HEK293 (cell line): ENCODE results near the gene TLE1.

Experiments used
- CTCF ChIA-PET: fragments of 350-600 bp; formaldehyde crosslinking; extraction: SDS; loops from one replicate; lab custom pipeline; 2021; ENCODE audit warnings: antibody characterized with exemption; lab: Yijun Ruan, JAX
- POLR2A ChIA-PET: fragments of 300-600 bp; formaldehyde crosslinking; extraction: SDS; loops from one replicate; lab custom pipeline; 2020; ENCODE audit warnings: antibody characterized with exemption, inconsistent platforms; lab: Yijun Ruan, JAX
- H3K27ac ChIP-seq: fragments of 200-500 bp; sonication (Bioruptor generic); 2 replicates; pipeline ENCODE4 v1.5.1; 2014; ENCODE audit warnings: low read depth, low read length, control low read depth, inconsistent platforms; ENCODE audit errors: extremely low read depth
- H3K36me3 ChIP-seq, 2 experiments: fragments of 200-500 bp in 1 of 2; sonication (Bioruptor generic) in 1 of 2; 1 replicate in 1 of 2; 2 replicates in 1 of 2; pipeline ENCODE4 v1.5.1; 2014 to 2017; ENCODE audit warnings: inconsistent platforms in 2 of 2, low read length in 2 of 2; ENCODE audit not compliant: control insufficient read depth in 2 of 2, insufficient read depth in 1 of 2
- H3K4me1 ChIP-seq: fragments of 200-500 bp; sonication (Bioruptor generic); 2 replicates; pipeline ENCODE4 v1.5.1; 2014; ENCODE audit warnings: mild to moderate bottlenecking, low read length, inconsistent platforms; ENCODE audit not compliant: control insufficient read depth, insufficient read depth
- H3K4me3 ChIP-seq: 2 replicates; pipeline ENCODE4 v1.5.1; 2011; ENCODE audit warnings: low read depth, mild to moderate bottlenecking, control low read depth, low read length, moderate library complexity
- H3K9me3 ChIP-seq: fragments of 200-500 bp; sonication (Bioruptor generic); 2 replicates; pipeline ENCODE4 v1.5.1; 2014; ENCODE audit warnings: low read depth, low read length, inconsistent platforms; ENCODE audit not compliant: control insufficient read depth, insufficient read depth
- GLIS1 ChIP-seq: fragments of 450-650 bp; formaldehyde crosslinking; IDR thresholded peaks from 2 replicates; pipeline ENCODE4 v1.5.1; 2016; ENCODE audit warnings: missing biosample characterization, missing genetic modification characterization
- SP7 ChIP-seq: fragments of 450-650 bp; formaldehyde crosslinking; IDR thresholded peaks from 2 replicates; pipeline ENCODE4 v1.5.1; 2016; ENCODE audit warnings: missing biosample characterization, missing genetic modification characterization
- ZFP41 ChIP-seq: fragments of 450-650 bp; formaldehyde crosslinking; IDR thresholded peaks from 2 replicates; pipeline ENCODE4 v1.5.1; 2016; ENCODE audit warnings: missing biosample characterization, missing genetic modification characterization, borderline replicate concordance
- ZNF202 ChIP-seq: fragments of 450-650 bp; formaldehyde crosslinking; IDR thresholded peaks from 2 replicates; pipeline ENCODE4 v1.5.1; 2016; ENCODE audit warnings: missing biosample characterization, missing genetic modification characterization, borderline replicate concordance
- ZNF791 ChIP-seq: fragments of 450-650 bp; formaldehyde crosslinking; IDR thresholded peaks from 2 replicates; pipeline ENCODE4 v1.5.1; 2016; ENCODE audit warnings: missing biosample characterization, missing genetic modification characterization
- ZSCAN30 ChIP-seq: fragments of 450-650 bp; IDR thresholded peaks from 2 replicates; pipeline ENCODE4 v1.5.1; 2018; ENCODE audit warnings: missing biosample characterization, mild to moderate bottlenecking, missing genetic modification characterization, moderate library complexity
- TF ChIP-seq, protein P1 (sequence below): fragments of 450-650 bp; formaldehyde crosslinking; IDR thresholded peaks from 2 replicates; pipeline ENCODE4 v1.5.1; 2017; ENCODE audit warnings: missing biosample characterization, missing genetic modification characterization
- TF ChIP-seq, protein P2 (sequence below): fragments of 450-650 bp; formaldehyde crosslinking; IDR thresholded peaks from 2 replicates; pipeline ENCODE4 v1.5.1; 2017; ENCODE audit warnings: missing biosample characterization, missing genetic modification characterization
- TF ChIP-seq, protein P3 (sequence below): fragments of 450-650 bp; formaldehyde crosslinking; conservative IDR thresholded peaks from 2 replicates; pipeline ENCODE4 v1.5.1; 2016; ENCODE audit warnings: low read depth, missing biosample characterization, missing genetic modification characterization
- TF ChIP-seq, protein P4 (sequence below): fragments of 450-650 bp; formaldehyde crosslinking; IDR thresholded peaks from 2 replicates; pipeline ENCODE4 v1.5.1; 2016; ENCODE audit warnings: missing biosample characterization, missing genetic modification characterization, borderline replicate concordance

TLE1 gene

DNA sequence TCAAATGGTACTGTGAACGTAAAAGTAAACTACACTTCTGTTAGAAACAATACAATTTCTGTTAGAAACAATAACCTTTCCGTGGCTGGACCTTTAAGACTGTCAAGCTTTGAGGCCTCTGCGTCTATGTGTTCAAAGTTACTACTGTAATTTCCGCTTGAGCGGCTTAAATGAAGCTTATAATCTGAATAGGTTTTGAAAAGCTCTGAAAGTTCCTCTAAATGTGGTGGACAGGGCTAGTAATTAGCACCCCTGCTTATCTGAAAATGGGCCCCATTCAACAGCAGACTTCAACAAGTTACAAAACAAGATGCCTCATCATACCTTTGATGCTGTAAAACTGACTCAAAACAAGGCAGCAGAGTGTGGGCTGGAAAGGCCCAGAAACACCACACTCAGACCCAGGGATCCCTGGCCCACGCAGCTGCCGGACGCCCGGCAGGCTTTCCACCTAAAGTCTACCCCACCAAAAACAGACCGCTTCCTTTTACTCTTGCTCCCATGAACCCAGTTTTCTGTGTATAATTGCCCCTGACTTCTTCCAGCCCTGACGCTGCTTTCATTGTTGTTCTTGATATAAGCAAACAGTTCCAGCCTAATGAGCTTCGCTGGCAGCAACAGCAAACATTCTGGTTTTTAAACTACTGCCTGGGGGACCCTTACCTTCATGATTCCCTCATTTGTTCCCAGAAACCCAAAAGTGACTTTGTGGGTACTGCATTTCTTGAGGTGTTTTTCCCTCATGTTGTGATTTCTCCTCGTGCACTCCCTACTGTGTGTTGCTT, 66.7 kb downstream of the TLE1 start:
- Histone ChIP-seq H3K4me3 (no peak overlapping the region), H3K27ac (0 out of 2 replicates have a peak overlapping the region, but pooled peaks have one; percentile 16), H3K36me3 (peaks cover 4 to 31% of the 10 kb centered on the region in 2 experiments), H3K9me3 (no peaks in the 10 kb centered on the region), H3K4me1 (peaks cover 12% of the 10 kb centered on the region)
- TF ChIP-seq, protein P1, sequence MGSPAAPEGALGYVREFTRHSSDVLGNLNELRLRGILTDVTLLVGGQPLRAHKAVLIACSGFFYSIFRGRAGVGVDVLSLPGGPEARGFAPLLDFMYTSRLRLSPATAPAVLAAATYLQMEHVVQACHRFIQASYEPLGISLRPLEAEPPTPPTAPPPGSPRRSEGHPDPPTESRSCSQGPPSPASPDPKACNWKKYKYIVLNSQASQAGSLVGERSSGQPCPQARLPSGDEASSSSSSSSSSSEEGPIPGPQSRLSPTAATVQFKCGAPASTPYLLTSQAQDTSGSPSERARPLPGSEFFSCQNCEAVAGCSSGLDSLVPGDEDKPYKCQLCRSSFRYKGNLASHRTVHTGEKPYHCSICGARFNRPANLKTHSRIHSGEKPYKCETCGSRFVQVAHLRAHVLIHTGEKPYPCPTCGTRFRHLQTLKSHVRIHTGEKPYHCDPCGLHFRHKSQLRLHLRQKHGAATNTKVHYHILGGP (tag by site-specific recombination), result no peak
- TF ChIP-seq, protein P2, sequence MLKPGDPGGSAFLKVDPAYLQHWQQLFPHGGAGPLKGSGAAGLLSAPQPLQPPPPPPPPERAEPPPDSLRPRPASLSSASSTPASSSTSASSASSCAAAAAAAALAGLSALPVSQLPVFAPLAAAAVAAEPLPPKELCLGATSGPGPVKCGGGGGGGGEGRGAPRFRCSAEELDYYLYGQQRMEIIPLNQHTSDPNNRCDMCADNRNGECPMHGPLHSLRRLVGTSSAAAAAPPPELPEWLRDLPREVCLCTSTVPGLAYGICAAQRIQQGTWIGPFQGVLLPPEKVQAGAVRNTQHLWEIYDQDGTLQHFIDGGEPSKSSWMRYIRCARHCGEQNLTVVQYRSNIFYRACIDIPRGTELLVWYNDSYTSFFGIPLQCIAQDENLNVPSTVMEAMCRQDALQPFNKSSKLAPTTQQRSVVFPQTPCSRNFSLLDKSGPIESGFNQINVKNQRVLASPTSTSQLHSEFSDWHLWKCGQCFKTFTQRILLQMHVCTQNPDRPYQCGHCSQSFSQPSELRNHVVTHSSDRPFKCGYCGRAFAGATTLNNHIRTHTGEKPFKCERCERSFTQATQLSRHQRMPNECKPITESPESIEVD (tag by site-specific recombination), result peak; percentile 35; the same call in 1 of the 2 replicates
- TF ChIP-seq SP7 (tag by site-specific recombination), result peak; percentile 50
- POLR2A ChIA-PET, result no interaction called here
- CTCF ChIA-PET, result interaction anchor here (0.6 kb wide), 1 partner anchor 50 kb away, joined by 3 read pairs; no protein-coding TSS in a partner anchor

DNA sequence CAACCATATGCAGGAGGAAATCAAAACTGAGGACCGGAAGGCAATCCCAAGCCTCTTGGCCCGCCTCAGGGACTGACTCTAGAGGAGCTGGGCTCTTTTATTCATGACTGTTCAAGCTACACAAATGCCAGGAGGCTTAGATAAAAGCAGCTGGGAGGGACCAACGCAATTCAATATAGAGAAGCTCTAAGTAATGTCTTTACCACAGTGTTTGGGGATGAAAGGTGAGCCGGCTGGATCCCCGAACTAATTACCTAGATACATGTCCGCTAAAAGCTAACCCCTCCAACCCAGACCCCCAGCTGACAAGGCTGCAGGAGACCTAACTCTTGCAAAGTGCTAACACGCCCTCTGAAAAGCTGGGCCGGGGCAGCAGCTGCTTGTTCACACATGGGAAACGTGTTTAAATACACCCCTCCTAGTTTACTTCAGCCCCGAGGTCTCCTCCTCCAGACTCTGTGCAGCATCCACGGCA, 67.5 kb downstream of the TLE1 start:
- no peaks in the 10 kb centered on the region for H3K9me3 ChIP-seq
- peaks cover 10% of the 10 kb centered on the region for H3K4me1 ChIP-seq
- TF ChIP-seq ZSCAN30 (tag by site-specific recombination) (no peak), ZFP41 (tag by site-specific recombination) (no peak), GLIS1 (peak; percentile 93), ZNF791 (tag by site-specific recombination) (no peak), ZNF202 (tag by site-specific recombination) (no peak)
- TF ChIP-seq, protein P3, sequence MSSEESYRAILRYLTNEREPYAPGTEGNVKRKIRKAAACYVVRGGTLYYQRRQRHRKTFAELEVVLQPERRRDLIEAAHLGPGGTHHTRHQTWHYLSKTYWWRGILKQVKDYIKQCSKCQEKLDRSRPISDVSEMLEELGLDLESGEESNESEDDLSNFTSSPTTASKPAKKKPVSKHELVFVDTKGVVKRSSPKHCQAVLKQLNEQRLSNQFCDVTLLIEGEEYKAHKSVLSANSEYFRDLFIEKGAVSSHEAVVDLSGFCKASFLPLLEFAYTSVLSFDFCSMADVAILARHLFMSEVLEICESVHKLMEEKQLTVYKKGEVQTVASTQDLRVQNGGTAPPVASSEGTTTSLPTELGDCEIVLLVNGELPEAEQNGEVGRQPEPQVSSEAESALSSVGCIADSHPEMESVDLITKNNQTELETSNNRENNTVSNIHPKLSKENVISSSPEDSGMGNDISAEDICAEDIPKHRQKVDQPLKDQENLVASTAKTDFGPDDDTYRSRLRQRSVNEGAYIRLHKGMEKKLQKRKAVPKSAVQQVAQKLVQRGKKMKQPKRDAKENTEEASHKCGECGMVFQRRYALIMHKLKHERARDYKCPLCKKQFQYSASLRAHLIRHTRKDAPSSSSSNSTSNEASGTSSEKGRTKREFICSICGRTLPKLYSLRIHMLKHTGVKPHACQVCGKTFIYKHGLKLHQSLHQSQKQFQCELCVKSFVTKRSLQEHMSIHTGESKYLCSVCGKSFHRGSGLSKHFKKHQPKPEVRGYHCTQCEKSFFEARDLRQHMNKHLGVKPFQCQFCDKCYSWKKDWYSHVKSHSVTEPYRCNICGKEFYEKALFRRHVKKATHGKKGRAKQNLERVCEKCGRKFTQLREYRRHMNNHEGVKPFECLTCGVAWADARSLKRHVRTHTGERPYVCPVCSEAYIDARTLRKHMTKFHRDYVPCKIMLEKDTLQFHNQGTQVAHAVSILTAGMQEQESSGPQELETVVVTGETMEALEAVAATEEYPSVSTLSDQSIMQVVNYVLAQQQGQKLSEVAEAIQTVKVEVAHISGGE (tag by site-specific recombination), result no peak
- TF ChIP-seq, protein P4, sequence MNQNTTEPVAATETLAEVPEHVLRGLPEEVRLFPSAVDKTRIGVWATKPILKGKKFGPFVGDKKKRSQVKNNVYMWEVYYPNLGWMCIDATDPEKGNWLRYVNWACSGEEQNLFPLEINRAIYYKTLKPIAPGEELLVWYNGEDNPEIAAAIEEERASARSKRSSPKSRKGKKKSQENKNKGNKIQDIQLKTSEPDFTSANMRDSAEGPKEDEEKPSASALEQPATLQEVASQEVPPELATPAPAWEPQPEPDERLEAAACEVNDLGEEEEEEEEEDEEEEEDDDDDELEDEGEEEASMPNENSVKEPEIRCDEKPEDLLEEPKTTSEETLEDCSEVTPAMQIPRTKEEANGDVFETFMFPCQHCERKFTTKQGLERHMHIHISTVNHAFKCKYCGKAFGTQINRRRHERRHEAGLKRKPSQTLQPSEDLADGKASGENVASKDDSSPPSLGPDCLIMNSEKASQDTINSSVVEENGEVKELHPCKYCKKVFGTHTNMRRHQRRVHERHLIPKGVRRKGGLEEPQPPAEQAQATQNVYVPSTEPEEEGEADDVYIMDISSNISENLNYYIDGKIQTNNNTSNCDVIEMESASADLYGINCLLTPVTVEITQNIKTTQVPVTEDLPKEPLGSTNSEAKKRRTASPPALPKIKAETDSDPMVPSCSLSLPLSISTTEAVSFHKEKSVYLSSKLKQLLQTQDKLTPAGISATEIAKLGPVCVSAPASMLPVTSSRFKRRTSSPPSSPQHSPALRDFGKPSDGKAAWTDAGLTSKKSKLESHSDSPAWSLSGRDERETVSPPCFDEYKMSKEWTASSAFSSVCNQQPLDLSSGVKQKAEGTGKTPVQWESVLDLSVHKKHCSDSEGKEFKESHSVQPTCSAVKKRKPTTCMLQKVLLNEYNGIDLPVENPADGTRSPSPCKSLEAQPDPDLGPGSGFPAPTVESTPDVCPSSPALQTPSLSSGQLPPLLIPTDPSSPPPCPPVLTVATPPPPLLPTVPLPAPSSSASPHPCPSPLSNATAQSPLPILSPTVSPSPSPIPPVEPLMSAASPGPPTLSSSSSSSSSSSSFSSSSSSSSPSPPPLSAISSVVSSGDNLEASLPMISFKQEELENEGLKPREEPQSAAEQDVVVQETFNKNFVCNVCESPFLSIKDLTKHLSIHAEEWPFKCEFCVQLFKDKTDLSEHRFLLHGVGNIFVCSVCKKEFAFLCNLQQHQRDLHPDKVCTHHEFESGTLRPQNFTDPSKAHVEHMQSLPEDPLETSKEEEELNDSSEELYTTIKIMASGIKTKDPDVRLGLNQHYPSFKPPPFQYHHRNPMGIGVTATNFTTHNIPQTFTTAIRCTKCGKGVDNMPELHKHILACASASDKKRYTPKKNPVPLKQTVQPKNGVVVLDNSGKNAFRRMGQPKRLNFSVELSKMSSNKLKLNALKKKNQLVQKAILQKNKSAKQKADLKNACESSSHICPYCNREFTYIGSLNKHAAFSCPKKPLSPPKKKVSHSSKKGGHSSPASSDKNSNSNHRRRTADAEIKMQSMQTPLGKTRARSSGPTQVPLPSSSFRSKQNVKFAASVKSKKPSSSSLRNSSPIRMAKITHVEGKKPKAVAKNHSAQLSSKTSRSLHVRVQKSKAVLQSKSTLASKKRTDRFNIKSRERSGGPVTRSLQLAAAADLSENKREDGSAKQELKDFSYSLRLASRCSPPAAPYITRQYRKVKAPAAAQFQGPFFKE (tag by site-specific recombination), result no peak
- peaks cover 4 to 37% of the 10 kb centered on the region in 2 experiments for H3K36me3 ChIP-seq
- POLR2A ChIA-PET, result no interaction called here
- no peak overlapping the region for H3K4me3 ChIP-seq
- H3K27ac ChIP-seq, result no peak overlapping the region
- CTCF ChIA-PET, result interaction anchor here (0.6 kb wide), 1 partner anchor 49 kb away, joined by 3 read pairs; no protein-coding TSS in a partner anchor
